Vagina (tissue), 2 donors: ENCODE measurements around the gene SYNPR.

Source experiments
- CTCF ChIP-seq, 3 experiments: fragments of 450-650 bp in 2 of 3; fragments of 200-600 bp in 1 of 3; sonication (generic) in 1 of 3; IDR thresholded peaks; one replicate each; pipeline ENCODE4 v1.5.1; 2017 to 2019; ENCODE audit warnings: antibody characterized with exemption in 3 of 3, mild to moderate bottlenecking in 2 of 3, moderate library complexity in 2 of 3
- POLR2A ChIP-seq, 2 donors: fragments of 450-650 bp; IDR thresholded peaks; one replicate each; pipeline ENCODE4 v1.6.1; 2017; ENCODE audit warnings: antibody characterized with exemption in 2 of 2, mild to moderate bottlenecking in 2 of 2, moderate library complexity in 2 of 2
- POLR2AphosphoS5 ChIP-seq, 2 donors: sonication (generic); formaldehyde crosslinking; IDR thresholded peaks; one replicate each; pipeline ENCODE4 v1.9.0; 2017; ENCODE audit warnings: antibody characterized with exemption in 2 of 2, mild to moderate bottlenecking in 2 of 2, low read depth in 1 of 2; ENCODE audit not compliant: insufficient read depth in 1 of 2

GRCh38 chr3:63482341-63482740 is 204.2 kb downstream of the SYNPR start:
- TF ChIP-seq CTCF (IDR thresholded peaks at IDR 0.05) (no peak), POLR2AphosphoS5 (IDR thresholded peaks at IDR 0.05; ENCODE audit: insufficient read depth in 1 of 2, low read depth in 1 of 2) (no peak), POLR2A (IDR thresholded peaks at IDR 0.05) (no peak)
